Skeletal muscle cell (primary cell): ENCODE data around the gene PPM1G.

Experiments
- DNase-seq: peaks from one replicate; pipeline ENCODE4 v3.0.0-alpha.2; 2010; ENCODE audit warnings: low read depth
- H3K4me3 ChIP-seq: 2 replicates; pipeline ENCODE4 v1.5.1; 2011; ENCODE audit warnings: low read depth, mild to moderate bottlenecking, control low read depth, low read length, moderate library complexity

Gene PPM1G

DNA sequence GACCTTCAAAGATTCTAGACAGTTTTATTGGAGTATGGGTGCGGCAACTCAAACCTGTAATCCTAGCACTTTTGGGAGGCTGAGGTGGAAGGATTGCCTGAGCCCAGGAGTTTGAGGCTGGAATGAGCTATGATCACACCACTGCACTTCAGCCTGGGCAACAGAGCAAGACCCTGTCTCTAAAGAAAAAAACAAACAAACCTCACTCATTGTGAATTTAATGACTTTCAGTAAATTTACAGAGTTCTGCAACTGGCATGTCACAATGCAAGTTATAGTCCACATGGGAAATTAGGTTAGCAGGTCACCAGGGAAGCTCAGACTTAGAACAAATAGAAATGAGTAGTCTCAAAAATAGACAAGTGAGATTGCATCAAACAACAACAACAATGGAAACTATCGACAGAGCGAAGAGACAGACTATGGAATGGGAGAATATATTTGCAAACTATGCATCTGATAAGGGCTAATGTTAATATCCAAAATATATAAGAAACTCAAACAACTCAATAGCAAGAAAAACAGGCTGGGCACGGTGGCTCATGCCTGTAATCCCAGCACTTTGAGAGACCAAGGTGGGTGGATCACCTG, 12.4 kb upstream of the PPM1G start:
- no peak overlapping the region for H3K4me3 ChIP-seq
- no peak for DNase-seq

DNA sequence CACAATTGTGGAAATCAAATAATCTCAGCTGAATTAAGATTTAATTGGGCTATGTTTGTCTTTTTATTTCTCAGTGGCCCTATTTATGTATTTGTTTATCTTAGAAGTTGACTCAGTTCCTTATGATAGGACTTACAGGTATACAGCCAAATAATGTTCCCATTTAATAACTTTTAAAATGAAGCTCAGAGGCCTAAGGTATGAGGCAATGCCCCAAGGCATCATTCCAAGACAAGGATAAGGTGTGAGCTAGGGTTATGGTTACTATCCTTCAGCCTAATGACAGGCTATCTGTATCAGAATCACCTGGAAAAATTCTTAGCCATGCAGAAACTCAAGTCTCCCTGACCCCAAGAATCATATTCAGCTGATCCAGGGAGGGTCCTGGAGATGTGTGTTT, 11.6 kb upstream of the PPM1G start:
- DNase-seq = no peak

DNA sequence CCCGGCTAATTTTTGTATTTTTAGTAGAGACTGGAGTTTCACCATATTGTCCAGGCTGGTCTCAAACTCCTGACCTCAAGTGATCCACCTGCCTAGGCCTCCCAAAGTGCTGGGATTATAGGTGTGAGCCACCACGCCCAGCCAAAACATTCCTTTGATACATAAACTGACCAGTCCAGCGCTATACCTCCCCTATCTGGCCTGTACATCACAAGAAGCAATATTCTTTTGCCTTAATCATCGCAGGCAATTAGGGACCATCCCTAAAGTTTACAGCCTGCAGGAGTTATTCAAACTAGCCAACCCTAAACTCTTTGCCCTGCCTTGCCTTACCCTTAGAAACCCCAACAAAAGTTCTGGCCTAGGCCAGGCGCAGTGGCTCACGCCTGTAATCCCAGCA, 6.8 kb upstream of the PPM1G start:
- DNase-seq = no peak
- H3K4me3 ChIP-seq = no peak overlapping the region

More for the DNA sequence above, 11.6 kb upstream of the PPM1G start:
- H3K4me3 ChIP-seq = no peak overlapping the region

DNA sequence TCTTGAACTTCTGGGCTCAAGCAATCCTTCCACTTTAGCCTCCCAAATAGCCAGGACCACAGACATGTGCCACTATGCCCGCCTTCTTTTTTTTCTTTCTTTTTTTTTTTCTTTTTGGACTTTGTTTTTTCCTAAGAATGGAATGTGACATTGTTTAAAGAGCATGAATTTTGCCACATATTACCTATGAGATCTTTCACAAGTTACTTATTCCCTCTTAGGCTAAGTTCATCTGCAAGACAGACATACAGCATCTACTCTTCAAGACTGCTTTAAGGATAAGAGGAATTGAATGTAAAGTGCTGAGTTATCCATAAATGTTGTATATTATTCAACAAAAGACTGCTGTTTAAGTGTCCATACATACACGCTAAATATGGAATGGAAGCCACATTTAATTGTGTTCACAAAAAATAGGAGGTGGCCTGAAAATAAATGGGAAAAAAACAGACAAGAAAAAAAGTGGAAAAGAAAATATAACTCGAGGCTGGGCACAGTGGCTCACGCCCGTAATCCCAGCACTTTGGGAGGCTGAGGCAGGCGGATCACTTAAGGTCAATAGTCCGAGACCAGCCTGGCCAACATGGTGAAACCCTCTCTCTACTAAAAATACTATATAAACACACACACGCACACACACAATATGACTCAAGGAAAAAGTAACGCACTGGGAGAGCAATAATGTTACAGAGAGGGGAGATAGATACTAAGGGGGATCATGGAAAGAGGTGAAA, 3.2 kb upstream of the PPM1G start:
- no peak for DNase-seq
- H3K4me3 ChIP-seq = no peak overlapping the region

DNA sequence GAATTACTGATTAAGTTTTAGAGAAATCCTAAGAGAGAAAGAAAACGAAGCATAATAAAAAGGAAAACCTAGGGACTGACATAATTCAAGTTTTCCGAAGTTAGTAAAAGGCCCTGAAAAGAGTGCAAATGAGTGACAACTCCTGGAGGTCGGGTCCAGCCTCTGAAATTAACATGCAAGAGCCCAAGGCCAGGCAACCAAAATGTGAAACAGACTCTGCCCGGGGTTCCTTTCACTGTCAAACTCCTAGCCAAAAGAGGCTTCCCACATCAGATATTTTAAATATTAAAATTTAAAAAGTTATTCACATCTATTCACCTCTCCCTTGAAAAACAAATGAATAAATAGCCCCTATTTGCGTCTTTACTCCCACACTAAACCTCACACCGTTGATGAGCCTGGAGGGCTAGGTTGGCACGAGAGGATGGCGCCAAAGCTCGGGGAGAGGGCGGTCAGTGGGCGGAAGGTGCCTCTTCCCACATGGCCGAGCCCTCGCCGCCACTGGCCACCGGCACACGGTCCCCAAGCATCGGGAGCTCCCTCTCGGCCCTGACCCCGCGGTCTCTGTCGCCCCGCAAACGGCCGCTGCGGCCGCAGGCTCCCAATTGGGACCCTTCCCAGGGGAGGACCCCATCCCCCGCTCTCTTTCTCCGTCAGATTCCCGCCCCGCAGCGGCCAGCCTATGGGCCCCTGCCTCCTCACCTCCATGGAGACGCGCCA, 630 bp downstream of the PPM1G start:
- no peak for DNase-seq
- peak overlapping the region; percentile 99 for H3K4me3 ChIP-seq

DNA sequence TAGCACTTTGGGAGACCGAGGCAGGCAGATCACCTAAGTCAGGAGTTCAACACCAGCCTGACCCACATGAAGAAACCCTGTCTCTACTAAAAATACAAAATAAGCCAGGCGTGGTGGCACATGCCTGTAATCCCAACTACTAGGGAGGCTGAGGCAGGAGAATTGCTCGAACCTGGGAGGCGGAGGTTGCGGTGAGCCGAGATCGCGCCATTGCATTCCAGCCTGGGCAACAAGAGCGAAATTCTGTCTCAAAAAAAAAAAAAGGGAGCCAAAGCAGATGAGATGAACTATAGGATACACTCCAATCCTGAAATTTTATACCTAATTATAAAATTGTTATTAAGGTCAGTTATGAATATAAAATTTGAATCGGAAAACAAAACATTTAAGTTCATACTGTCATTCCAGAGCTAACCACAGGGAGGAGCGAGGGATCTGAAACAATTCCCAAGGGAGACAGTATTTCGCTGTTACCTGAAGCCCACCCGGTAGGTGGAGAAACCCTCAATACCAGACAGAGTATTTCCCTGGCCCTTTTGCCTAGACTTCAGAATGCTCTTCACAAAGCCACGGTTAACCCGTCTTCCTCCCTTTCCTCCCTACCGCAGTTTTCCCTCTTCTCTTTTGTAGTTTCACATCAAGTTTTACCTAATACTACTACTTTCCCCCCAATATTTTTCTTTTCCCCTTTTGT, 1.4 kb downstream of the PPM1G start:
- no peak for DNase-seq
- peak overlapping the region; percentile 99 for H3K4me3 ChIP-seq

DNA sequence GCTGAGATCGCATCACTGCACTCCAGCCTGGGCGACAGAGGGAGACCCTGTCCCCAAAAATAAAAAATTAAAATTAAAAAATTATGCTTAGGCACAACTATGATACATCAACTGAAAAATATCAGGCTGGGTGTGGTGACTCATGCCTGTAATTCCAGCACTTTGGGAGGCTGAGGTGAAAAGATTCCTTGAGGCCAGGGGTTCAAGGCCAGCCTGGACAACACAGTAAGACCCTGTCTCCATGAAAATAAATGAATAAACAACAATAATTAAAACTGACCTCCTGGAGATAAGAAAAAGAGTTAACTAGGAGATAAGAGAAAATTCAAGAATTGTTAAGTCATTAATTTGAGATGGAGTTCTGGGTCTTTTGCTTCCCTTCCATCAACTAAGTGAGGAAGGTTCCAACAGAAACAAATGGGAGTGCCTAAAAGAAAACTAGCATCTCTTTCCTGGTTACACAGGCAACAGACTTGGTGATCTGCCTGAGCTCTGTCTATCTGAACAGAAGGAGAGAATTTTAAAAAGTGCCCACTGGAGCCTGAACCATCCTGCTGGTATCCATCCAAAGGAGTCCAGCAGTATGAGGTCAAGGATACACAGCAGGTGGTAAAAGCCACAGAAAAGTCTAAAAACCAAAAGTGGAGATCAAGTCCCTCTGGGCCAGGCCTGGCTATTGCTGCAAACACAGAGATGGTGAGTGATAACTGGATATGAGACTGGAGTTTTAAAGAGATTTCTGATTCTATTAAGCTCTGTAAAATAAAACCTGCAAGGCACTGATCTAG, 8.8 kb downstream of the PPM1G start:
- DNase-seq = no peak
- H3K4me3 ChIP-seq = no peak overlapping the region

DNA sequence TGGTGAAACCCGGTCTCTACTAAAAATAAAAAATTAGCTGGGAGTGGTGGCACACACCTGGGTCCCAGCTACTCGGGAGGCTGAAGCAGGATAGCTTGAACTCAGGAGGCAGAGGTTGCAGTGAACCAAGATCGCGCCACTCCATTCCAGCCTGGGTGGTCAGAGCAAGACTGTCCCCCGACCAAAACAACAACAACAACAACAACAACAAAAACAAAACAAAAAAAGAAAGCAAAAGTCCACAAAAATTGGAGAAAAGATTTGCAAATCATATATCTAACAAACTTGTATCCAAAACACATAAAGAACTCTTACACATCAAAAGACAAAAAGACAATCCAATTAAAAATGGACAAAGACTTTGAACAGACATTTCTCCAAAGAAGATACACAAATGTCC, 10.4 kb downstream of the PPM1G start:
- DNase-seq = no peak
- no peak overlapping the region for H3K4me3 ChIP-seq

DNA sequence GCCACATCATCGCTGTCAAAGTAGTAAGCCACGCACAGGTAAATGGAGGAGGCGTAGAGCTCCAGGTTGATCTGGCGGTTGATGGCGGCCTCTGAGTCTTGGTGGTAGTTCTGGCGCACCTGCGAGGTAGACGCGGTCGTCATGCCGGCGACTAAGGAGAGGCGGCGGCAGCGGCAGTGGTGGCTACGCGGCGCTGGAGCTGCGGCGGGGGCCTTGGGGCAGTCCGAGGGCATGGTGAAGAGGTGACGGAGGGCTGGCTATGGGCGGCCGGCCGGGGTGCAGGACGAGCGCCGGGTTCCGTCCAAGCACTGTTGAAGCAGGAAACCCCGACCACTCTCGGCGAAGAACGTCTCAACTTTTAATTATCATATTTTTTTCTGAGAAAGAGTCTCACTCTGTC, 16.2 kb downstream of the PPM1G start:
- no peak overlapping the region for H3K4me3 ChIP-seq
- no peak for DNase-seq

DNA sequence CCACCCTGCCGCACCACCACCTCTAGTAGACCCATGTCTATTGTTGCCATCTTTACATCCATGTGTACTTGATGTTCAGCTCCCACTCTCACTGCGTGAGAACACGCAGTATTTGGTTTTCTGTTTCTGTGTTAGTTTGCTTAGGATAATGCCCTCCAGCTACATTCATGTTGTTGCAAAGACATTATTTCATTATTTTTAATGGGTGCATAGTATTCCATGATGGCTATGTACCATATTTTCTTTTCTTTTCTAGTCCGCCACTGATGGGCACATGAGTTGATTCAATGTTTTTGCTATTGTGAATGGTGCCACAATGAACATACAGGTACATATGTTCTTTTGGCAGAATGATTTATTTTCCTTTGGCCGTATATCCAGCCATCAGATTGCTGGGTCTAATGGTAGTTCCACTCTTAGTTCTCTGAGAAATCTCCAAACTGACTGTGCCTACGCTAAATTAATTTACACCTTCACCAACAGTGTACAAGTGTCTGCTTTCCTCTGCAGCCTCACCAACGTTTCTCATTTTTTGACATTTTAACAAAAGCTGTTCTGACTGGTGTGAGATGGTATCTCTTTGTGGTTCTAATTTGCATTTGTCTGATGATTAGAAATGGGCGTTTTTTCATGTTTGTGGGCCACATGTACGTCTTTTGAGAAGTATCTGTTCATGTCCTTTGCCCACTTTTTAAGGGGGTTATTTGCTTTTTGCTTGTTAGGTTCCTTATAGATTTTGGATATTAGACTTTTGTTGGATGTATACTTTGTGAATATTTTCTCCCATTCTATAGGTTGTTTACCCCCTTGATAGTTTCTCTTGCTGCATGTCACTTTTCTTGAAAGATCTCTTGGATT, 18.3 kb downstream of the PPM1G start:
- DNase-seq = no peak
- H3K4me3 ChIP-seq = no peak overlapping the region

DNA sequence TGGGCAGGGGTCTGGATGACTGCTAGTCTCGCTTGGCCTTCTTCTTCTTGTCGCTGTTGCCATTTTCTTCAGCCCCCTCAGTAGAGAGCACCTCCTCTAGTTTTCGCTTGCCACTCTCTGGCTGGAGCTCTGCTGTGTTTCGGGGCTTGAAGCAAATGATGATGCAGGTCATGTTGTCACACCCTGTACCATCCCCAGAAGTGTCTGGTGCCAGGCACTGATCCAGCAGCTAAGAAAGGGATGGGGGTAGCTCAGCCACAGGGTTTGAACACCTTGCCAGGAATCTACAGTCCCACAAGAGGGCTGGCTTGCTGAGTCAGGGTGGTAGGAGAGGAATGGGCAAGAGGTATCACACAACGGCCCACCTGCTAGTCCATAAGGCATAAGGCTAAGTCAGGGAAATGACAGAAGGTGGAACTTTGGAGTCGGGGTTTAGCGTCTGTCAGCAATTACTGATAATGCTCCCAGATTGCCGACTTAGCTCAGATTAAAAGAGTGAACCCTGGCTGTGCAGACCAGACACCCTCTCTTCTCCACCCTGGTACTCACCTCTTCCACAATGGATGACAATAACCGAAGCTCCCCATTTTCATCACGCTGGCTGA, 27.7 kb downstream of the PPM1G start:
- no peak overlapping the region for H3K4me3 ChIP-seq
- DNase-seq = no peak

DNA sequence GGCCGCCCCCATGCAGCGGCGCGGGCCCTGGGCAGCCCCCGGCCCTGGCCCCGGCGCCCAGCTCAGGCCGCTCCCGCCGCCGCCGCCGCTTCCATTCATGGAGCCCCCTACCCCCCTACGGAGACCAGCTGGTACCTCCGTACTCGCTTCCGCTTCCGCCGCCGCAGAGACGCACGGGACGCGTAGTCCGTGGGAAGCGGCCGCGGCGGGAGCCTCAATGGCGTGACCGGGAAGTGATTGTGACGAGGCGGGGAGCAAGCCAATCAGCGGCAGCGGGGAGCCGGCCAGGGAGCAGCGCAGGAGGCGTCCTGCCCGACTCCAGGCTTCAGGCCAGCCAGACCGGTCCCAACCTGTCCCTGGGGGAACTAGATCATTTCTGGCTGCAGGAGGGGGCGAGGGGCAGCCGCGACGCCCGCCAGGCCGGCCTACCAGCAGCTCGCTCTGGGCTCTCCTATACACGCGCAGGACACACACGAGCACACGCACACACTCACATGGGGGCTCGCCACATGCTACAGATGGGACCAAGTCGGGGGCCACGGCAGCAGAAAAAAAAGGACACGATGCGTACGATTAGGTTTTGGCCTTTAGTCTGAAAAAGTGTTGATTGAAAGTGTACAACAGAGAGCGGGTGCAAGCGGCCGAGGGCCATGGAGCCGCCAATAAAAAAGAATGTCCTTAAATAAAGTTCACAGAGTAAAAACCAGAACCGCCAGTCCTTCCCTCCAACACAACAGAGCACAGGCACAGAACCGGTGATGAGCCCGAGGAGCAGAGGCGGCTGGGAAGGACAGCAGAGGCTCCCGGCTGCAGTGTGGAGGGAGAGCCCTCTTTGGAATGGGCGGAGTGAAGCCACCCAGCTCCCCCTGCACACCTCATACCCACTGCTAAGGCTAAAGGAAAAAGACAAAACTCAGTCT, 28.5 kb downstream of the PPM1G start, which contains the start of gene ZNF513:
Gene ZNF513 (minus strand): TSS at position 109 of the 920 bp plus-strand sequence. CDS start 208 bp downstream, outside the sequence.
- H3K4me3 ChIP-seq = peak within 1 kb of the TSS; percentile 82
- DNase-seq = peak; percentile 86

DNA sequence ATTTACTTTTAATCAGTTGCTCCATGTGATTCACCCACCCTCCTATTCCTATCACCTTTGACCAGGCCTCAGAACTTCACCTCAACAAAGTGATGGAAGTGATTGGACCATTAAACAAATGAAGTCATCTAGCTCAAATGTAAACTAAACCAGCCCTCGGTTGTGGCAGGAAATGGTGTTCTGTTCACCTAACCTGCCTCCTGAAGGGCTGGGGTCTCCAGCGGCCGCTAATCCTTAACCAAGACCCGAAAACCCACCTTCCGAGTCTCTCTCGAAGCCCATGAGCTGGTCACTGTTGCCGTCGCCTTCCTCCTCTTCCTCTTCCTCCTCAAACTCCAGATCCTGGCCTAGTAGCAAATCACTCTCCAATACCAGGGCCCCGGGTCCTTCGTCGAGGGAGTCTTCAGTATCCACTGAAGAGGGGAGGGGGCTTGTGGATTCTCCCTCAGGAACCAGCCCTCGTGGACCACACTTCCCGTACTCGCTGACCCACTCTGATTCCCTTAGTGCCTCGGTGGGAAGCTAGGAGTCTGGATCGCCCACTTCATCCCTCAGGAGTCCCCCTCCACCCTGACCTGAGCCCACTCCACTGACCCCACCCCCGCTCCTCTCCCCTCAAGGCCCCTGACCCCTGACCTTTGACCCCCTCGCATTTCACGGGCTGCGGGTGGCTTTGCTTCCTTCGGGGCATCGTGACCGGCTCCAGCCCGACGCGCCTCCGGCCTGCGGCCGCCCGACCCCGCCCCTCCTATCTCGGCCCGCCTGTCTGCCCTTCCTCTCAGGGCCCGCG, 29.4 kb downstream of the PPM1G start:
- no peak for DNase-seq
- H3K4me3 ChIP-seq = peak overlapping the region; percentile 82

DNA sequence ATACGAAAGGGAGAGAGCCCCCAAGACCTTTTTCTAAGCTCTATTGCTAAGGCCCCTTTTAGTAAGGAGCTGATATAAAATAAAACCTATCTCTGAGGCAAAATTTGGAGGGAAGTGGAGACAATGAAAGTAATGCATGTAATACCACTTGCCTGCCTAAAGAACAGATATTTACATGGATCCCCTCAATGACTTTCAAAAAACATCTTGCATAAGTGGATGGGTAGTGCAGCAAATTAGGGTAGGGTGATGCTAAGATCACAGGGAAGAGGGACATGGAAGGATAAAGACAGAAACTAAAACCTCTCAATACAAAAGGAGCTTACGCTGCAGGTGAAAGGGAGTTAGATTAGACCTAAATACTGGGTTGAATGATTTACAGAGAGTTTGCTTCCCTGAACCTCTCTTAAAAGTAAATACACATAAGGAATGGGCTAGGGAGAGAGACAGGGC, 30.0 kb downstream of the PPM1G start:
- DNase-seq = no peak
- H3K4me3 ChIP-seq = peak overlapping the region; percentile 82

DNA sequence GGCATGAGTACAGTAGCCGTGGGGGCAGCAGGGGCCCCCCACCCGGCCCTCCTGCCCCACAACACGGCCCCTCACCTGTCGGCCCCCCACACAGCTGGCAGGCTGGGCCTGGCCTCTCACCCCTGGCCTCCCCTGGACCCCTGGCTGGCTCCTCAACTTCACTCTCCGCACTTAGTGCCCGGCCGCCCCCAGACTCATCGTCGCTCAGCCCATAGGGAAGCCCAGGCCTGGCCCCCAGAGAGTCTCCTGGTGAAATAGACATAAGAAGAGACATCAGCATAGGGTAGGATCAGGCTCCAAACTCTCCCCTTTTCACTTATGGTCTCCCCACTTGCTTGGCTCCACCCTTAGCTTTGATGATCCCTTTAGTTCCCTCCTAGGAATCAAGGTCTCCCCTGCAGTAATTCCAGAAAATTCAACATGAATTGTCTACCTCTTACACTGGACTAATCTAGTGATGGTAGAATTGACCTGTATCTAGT, 30.5 kb downstream of the PPM1G start:
- peak overlapping the region; percentile 82 for H3K4me3 ChIP-seq
- no peak for DNase-seq
